Neural cell (in vitro differentiated cells): Measurements from ENCODE around the gene EPHA4. TPM values are rescaled to one million over a fixed set of nuclear protein-coding genes. Genes with fewer than 3 reads are reported as not detected.

Experiments used
- H2AFZ ChIP-seq: fragments of 200-600, 300-800 bp; sonication (generic), shearing (Covaris generic); 2 replicates; pipeline ENCODE4 v1.6.0; 2014; ENCODE audit warnings: low read depth, mild to moderate bottlenecking, antibody characterized with exemption, low read length, moderate library complexity
- H3F3A ChIP-seq: fragments of 200-600 bp; shearing (Covaris generic); 2 replicates; pipeline ENCODE4 v1.6.1; 2016; ENCODE audit warnings: mild to moderate bottlenecking, moderate library complexity, mixed read lengths, antibody characterized with exemption, low read length; ENCODE audit not compliant: insufficient read depth, poor library complexity, severe bottlenecking
- H3K27ac ChIP-seq: fragments of 200-600, 300-800 bp; sonication (generic), shearing (Covaris generic); 2 replicates; pipeline ENCODE4 v1.5.1; 2014; ENCODE audit warnings: mild to moderate bottlenecking, low read length, moderate library complexity
- H3K27me3 ChIP-seq: fragments of 300-800, 200-600 bp; sonication (generic), shearing (Covaris generic); 2 replicates; pipeline ENCODE4 v1.6.0; 2014; ENCODE audit warnings: mild to moderate bottlenecking, low read depth, low read length, moderate library complexity; ENCODE audit not compliant: insufficient read depth
- H3K36me3 ChIP-seq: fragments of 300-800, 200-600 bp; sonication (generic), shearing (Covaris generic); 2 replicates; pipeline ENCODE4 v1.5.1; 2014; ENCODE audit warnings: mild to moderate bottlenecking, antibody characterized with exemption, low read length, moderate library complexity; ENCODE audit not compliant: insufficient read depth
- H3K4me2 ChIP-seq: fragments of 300-800, 200-600 bp; sonication (generic), shearing (Covaris generic); 2 replicates; pipeline ENCODE4 v1.6.0; 2014; ENCODE audit warnings: mild to moderate bottlenecking, low read length
- H3K4me3 ChIP-seq: fragments of 300-800, 200-600 bp; sonication (generic), shearing (Covaris generic); 2 replicates; pipeline ENCODE4 v1.5.1; 2014; ENCODE audit warnings: mild to moderate bottlenecking, low read length, moderate library complexity
- H3K79me2 ChIP-seq: fragments of 200-600 bp; shearing (Covaris generic); replicated peaks from 2 replicates; pipeline ENCODE4 v1.6.0; 2014; ENCODE audit warnings: mild to moderate bottlenecking, low read length, moderate library complexity; ENCODE audit not compliant: insufficient read depth
- H3K9ac ChIP-seq: fragments of 300-800, 200-600 bp; sonication (generic), shearing (Covaris generic); 2 replicates; pipeline ENCODE4 v1.6.1; 2016; ENCODE audit warnings: mild to moderate bottlenecking, low read length, mixed read lengths
- H3K9me2 ChIP-seq: fragments of 200-600 bp; shearing (Covaris generic); 2 replicates; pipeline ENCODE4 v1.6.1; 2016; ENCODE audit warnings: mild to moderate bottlenecking, low read length, mixed read lengths; ENCODE audit not compliant: insufficient read depth
- H3K9me3 ChIP-seq: fragments of 200-600, 300-800 bp; sonication (generic), shearing (Covaris generic); 2 replicates; pipeline ENCODE4 v1.6.1; 2016; ENCODE audit warnings: mild to moderate bottlenecking, mixed run types, low read length, moderate library complexity, mixed read lengths
- H4K20me1 ChIP-seq: fragments of 200-600 bp; shearing (Covaris generic); 2 replicates; pipeline ENCODE4 v1.6.1; 2016; ENCODE audit warnings: mild to moderate bottlenecking, mixed run types; ENCODE audit not compliant: insufficient read depth
- CTCF ChIP-seq: fragments of 450-650 bp; IDR thresholded peaks from 2 replicates; pipeline ENCODE4 v1.5.1; 2014; ENCODE audit warnings: antibody characterized with exemption, mild to moderate bottlenecking, moderate library complexity; ENCODE audit not compliant: poor library complexity, severe bottlenecking
- EP300 ChIP-seq: fragments of 450-650 bp; conservative IDR thresholded peaks from 2 replicates; pipeline ENCODE4 v1.6.1; 2014; ENCODE audit warnings: antibody characterized with exemption, mild to moderate bottlenecking, moderate library complexity; ENCODE audit not compliant: poor library complexity, severe bottlenecking
- EZH2 ChIP-seq: fragments of 200-600, 300-800 bp; shearing (Covaris generic), sonication (generic); IDR thresholded peaks from 2 replicates; pipeline ENCODE4 v1.6.1; 2014; ENCODE audit warnings: antibody characterized with exemption, low read length, borderline replicate concordance, mild to moderate bottlenecking; ENCODE audit not compliant: insufficient read depth, poor library complexity, severe bottlenecking
- MXI1 ChIP-seq: fragments of 450-650 bp; conservative IDR thresholded peaks from 2 replicates; pipeline ENCODE4 v1.6.1; 2014; ENCODE audit warnings: antibody characterized with exemption, mild to moderate bottlenecking; ENCODE audit not compliant: poor library complexity, severe bottlenecking
- POLR2AphosphoS5 ChIP-seq: IDR thresholded peaks from 2 replicates; pipeline ENCODE4 v1.6.1; 2012
- RAD21 ChIP-seq: fragments of 450-650 bp; conservative IDR thresholded peaks from 2 replicates; pipeline ENCODE4 v1.6.1; 2014; ENCODE audit warnings: antibody characterized with exemption, mild to moderate bottlenecking, moderate library complexity
- REST ChIP-seq: IDR thresholded peaks from 2 replicates; pipeline ENCODE4 v1.6.1; 2012; ENCODE audit warnings: borderline replicate concordance
- SMC3 ChIP-seq: fragments of 450-650 bp; conservative IDR thresholded peaks from 2 replicates; pipeline ENCODE4 v1.6.1; 2014; ENCODE audit warnings: antibody characterized with exemption, mild to moderate bottlenecking, moderate library complexity; ENCODE audit not compliant: poor library complexity
- TAF1 ChIP-seq: IDR thresholded peaks from 2 replicates; pipeline ENCODE4 v1.6.1; 2012; ENCODE audit warnings: low read depth
- polyA plus RNA-seq: library from polyadenylated mRNA; depleted of rRNA; stranded (reverse); fragments of >200 nt; gene quantifications from 2 replicates; pipeline ENCODE4 v1.2.3, GENCODE V29; 2014

The EPHA4 gene
- polyA plus RNA-seq, 1 donor from 2014 or later: 71.1 TPM

GRCh38 chr2:221571551-221572218 lies 419 bp downstream of the EPHA4 start:
- TF ChIP-seq MXI1 (peak; percentile 51), EZH2 (no peak), RAD21 (peak; percentile 18)
- Histone ChIP-seq H2AFZ (peak overlapping the region; percentile 14), H3F3A (no peaks in the 10 kb centered on the region), H3K9ac (peak overlapping the region; percentile 77), H3K36me3 (no peaks in the 10 kb centered on the region), H3K4me2 (peak overlapping the region; percentile 50), H4K20me1 (no peaks in the 10 kb centered on the region), H3K79me2 (peaks cover 46% of the 10 kb centered on the region), H3K4me3 (peak overlapping the region; percentile 90), H3K27ac (peak overlapping the region; percentile 76), H3K27me3 (no peaks in the 10 kb centered on the region), H3K9me2 (no peaks in the 10 kb centered on the region), H3K9me3 (no peaks in the 10 kb centered on the region)

- peak overlapping the region; percentile 50 for H3K4me2 ChIP-seq
- H3K9me3 ChIP-seq: no peaks in the 10 kb centered on the region
- peak overlapping the region; percentile 51 for H2AFZ ChIP-seq
- no peak for TF ChIP-seq TAF1
- no peak for TF ChIP-seq RAD21
- TF ChIP-seq MXI1: peak; percentile 73
- peak; percentile 51 for TF ChIP-seq POLR2AphosphoS5
- TF ChIP-seq EP300: no peak
- peak; percentile 42 for TF ChIP-seq REST
- no peak for TF ChIP-seq EZH2
- TF ChIP-seq SMC3: no peak
- no peak for TF ChIP-seq CTCF
- H3K27ac ChIP-seq: peak overlapping the region; percentile 76
- no peaks in the 10 kb centered on the region for H3K27me3 ChIP-seq
- no peaks in the 10 kb centered on the region for H3K36me3 ChIP-seq
- peak overlapping the region; percentile 77 for H3K9ac ChIP-seq
- peak overlapping the region; percentile 90 for H3K4me3 ChIP-seq
- no peaks in the 10 kb centered on the region for H3F3A ChIP-seq
- no peaks in the 10 kb centered on the region for H4K20me1 ChIP-seq
- no peaks in the 10 kb centered on the region for H3K9me2 ChIP-seq
- peaks cover 51% of the 10 kb centered on the region for H3K79me2 ChIP-seq
These were observed 1.0 kb downstream of the EPHA4 start for GRCh38 chr2:221571025-221571550.
